ENCODE measurements around the gene INPP5A.

INPP5A gene

GRCh38 chr10:132518572-132519381 is 18.8 kb upstream of the INPP5A start:
- peak; percentile 81 for DNase-seq (ENCODE audit: low spot score)

GRCh38 chr10:132519382-132520176 is 18.0 kb upstream of the INPP5A start:
- DNase-seq (ENCODE audit: low spot score): no peak

- no peak for DNase-seq (ENCODE audit: low spot score)
Observed at GRCh38 chr10:132520177-132520811, 17.3 kb upstream of the INPP5A start.

- no peak for DNase-seq (ENCODE audit: low spot score)
Observed at GRCh38 chr10:132521041-132521465, 16.5 kb upstream of the INPP5A start.

GRCh38 chr10:132521466-132522102 is 16.0 kb upstream of the INPP5A start:
- no peak for DNase-seq (ENCODE audit: low spot score)

- DNase-seq (ENCODE audit: low spot score): no peak
Observed at GRCh38 chr10:132522521-132523411, 14.8 kb upstream of the INPP5A start.

GRCh38 chr10:132523561-132524442 is 13.8 kb upstream of the INPP5A start:
- no peak for DNase-seq (ENCODE audit: low spot score)

- DNase-seq (ENCODE audit: low spot score): no peak
Observed at GRCh38 chr10:132524443-132525285, 12.9 kb upstream of the INPP5A start.

- DNase-seq (ENCODE audit: low spot score): no peak
Observed at GRCh38 chr10:132526676-132527075, 10.9 kb upstream of the INPP5A start.

GRCh38 chr10:132527339-132528063 is 10.1 kb upstream of the INPP5A start:
- DNase-seq (ENCODE audit: low spot score): no peak

GRCh38 chr10:132528064-132528691 is 9.4 kb upstream of the INPP5A start:
- DNase-seq (ENCODE audit: low spot score): no peak

GRCh38 chr10:132532179-132532578 is 5.4 kb upstream of the INPP5A start:
- DNase-seq (ENCODE audit: low spot score): no peak

- peak; percentile 94 for DNase-seq (ENCODE audit: low spot score)
Observed at GRCh38 chr10:132532749-132533560, 4.6 kb upstream of the INPP5A start.

- peak; percentile 73 for DNase-seq (ENCODE audit: low spot score)
Observed at GRCh38 chr10:132533571-132534260, 3.9 kb upstream of the INPP5A start.

GRCh38 chr10:132534391-132535064 is 3.1 kb upstream of the INPP5A start:
- no peak for DNase-seq (ENCODE audit: low spot score)

GRCh38 chr10:132535065-132535651 is 2.4 kb upstream of the INPP5A start:
- no peak for DNase-seq (ENCODE audit: low spot score)

Data from SW480 (cell line).